HG02588 (cell line): ENCODE results near the gene TXNL4A.

ENCODE experiments used
- ATAC-seq: cut with Tn5 transposase; IDR thresholded peaks from one replicate; pipeline ENCODE4 v1.9.1; 2021; ENCODE audit warnings: mild to moderate bottlenecking, moderate library complexity; ENCODE audit not compliant: unreplicated experiment

The TXNL4A gene

GRCh38 chr18:79921984-79922965, 66.1 kb downstream of the TXNL4A start:
- ATAC-seq: no peak
